Measurements from ENCODE around the gene HJURP.

The HJURP gene

DNA sequence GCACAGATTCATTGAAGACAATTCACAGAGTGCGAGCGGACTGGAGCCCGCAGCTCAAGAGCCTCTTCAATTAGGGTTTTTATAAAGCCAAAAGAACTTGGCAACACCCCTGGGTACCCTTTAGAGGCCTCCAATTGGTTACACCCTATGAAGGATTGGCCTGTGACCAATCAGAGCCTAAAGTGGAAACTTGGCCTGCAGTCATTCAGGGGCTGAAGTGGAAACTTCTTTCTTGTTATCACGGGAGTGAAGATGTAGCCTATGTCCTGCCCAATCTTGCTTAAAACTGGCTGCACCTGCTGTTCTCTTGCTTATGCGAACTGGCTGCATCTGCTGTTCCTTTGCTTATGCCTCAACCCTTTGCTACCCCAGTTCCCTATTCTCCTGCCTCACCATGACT lies 1.8 kb upstream of the HJURP start:
- TF ChIP-seq, protein P1, sequence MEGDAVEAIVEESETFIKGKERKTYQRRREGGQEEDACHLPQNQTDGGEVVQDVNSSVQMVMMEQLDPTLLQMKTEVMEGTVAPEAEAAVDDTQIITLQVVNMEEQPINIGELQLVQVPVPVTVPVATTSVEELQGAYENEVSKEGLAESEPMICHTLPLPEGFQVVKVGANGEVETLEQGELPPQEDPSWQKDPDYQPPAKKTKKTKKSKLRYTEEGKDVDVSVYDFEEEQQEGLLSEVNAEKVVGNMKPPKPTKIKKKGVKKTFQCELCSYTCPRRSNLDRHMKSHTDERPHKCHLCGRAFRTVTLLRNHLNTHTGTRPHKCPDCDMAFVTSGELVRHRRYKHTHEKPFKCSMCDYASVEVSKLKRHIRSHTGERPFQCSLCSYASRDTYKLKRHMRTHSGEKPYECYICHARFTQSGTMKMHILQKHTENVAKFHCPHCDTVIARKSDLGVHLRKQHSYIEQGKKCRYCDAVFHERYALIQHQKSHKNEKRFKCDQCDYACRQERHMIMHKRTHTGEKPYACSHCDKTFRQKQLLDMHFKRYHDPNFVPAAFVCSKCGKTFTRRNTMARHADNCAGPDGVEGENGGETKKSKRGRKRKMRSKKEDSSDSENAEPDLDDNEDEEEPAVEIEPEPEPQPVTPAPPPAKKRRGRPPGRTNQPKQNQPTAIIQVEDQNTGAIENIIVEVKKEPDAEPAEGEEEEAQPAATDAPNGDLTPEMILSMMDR (conservative IDR thresholded peaks at IDR 0.05; ENCODE audit: low read depth, low read length): no peak
- H3K4me3 ChIP-seq (ENCODE audit: low read length): no peak overlapping the region
- no peak for DNase-seq (ENCODE audit: low read depth)

DNA sequence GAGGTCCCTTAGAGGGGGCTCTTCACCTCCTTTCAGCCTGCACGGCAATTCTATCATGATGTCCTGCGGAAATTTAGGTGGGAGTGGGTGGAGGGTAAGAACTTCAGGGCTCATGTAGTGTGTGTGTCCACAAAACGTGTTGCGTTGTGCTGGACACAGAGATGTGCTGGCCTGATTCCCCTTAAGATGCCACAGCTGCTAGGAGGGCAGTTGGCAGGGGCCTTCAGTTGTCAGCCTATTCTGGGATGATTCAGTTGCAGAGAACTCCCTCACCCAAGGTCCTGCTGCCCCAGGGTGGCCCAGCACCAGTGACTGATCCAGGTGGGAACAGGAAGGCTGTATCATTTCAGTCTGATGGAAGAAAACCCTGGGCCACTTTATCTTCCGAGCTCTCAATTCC lies 1.0 kb upstream of the HJURP start:
- no peak for DNase-seq (ENCODE audit: low read depth)
- TF ChIP-seq, protein P1 (conservative IDR thresholded peaks at IDR 0.05; ENCODE audit: low read depth, low read length): no peak
- no peak overlapping the region for H3K4me3 ChIP-seq (ENCODE audit: low read length)

DNA sequence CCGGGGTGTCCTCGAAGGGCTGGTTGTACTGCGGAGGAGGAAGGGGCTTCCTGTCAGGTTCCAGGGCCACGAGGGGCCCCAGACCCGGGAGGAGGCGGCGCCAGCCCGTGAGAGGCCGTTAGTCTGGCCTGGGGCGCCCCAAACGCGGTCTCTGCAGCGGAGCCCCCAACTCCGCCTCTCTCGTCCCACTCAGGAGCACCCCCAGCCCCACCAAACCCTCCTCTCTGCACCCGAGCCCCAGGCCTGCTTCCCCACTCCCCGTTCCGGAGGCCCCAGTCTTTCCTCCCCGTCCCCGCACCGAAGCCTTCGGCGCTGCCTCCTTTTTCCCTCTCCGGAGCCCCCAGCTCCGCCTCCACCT lies 473 bp downstream of the HJURP start:
- peak overlapping the region; percentile 93 for H3K4me3 ChIP-seq (ENCODE audit: low read length)
- no peak for DNase-seq (ENCODE audit: low read depth)
- TF ChIP-seq, protein P1 (conservative IDR thresholded peaks at IDR 0.05; ENCODE audit: low read depth, low read length): no peak

DNA sequence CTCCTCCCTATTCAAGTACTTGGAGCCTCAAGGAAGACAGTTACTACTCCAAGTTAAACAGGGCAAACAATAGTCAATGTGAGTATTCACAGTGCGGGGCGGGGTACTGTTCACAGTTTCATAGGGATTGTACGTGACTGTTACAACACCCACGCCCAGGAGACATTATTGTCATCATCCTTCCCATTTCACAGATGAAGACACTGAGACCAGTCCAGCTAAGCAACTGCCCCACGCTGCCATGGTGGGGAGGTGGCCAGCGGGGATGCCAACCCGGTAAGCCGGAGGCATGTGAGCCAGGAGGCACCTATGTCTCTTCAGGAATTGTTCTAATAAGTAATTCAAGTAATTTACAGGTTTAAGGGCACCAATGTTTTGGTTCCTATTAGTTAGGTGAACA lies 982 bp downstream of the HJURP start:
- H3K4me3 ChIP-seq (ENCODE audit: low read length): peak overlapping the region; percentile 93
- DNase-seq (ENCODE audit: low read depth): no peak
- TF ChIP-seq, protein P1 (conservative IDR thresholded peaks at IDR 0.05; ENCODE audit: low read depth, low read length): no peak

DNA sequence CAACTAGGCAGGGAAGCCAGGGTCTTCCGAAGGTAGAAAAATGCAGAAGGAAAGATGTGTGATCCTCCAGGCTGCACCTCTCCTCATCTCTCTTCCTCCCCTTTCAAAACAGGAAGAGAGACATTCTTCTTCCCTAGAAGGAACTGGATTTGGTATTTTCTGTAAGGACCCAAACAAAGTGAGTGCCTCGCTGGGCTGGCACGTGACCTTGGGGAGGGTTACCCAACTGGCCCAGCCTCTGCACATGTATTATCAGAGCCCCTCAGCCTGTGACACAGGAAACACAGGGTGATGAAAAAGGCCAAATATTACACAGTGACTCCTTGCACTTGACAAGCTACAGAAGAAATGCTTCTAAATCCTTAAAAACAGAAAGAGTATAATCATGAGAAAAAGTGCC lies 2.3 kb downstream of the HJURP start:
- peak overlapping the region; percentile 19 for H3K4me3 ChIP-seq (ENCODE audit: low read length)
- TF ChIP-seq, protein P1 (conservative IDR thresholded peaks at IDR 0.05; ENCODE audit: low read depth, low read length): no peak
- no peak for DNase-seq (ENCODE audit: low read depth)

DNA sequence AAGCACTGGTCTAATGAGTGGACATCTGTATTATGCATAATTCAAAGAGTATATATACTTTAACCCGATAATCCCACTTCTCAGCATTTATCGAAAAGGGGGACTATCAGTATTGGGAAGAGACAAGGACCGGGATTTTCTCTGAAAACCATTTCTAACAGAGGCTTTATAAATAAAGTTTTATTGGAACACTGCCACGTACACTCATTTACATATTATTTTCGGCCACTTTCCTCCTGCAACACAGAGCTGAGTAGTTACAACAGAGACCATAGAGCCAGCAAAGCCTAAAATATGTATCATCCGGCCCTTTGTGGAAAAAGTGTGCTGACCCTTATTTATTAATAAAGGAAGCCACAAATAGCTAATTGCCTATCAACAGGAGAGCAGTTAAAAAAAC lies 3.2 kb downstream of the HJURP start:
- no peak overlapping the region for H3K4me3 ChIP-seq (ENCODE audit: low read length)
- no peak for DNase-seq (ENCODE audit: low read depth)
- TF ChIP-seq, protein P1 (conservative IDR thresholded peaks at IDR 0.05; ENCODE audit: low read depth, low read length): no peak

DNA sequence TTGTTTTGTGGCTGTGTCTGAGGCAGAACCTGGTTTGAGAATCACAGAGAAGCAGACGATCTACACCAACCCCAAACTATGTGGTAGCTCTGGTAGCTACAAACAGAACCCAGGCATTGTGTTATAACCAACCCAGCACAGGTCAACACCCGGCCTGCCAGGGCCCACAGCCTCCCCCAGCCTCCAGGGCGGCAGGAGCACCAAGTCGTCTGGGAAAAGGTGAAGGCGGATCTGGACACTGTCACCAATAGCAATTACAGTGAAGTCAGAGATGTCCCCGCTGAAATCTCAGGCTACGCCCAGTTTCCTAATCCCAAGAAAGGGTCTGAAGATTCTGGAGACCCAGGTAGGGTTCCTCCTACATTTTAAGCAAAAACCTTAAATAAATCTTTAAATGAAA lies 3.6 kb downstream of the HJURP start:
- TF ChIP-seq, protein P1 (conservative IDR thresholded peaks at IDR 0.05; ENCODE audit: low read depth, low read length): no peak
- DNase-seq (ENCODE audit: low read depth): no peak
- no peak overlapping the region for H3K4me3 ChIP-seq (ENCODE audit: low read length)

All from retinal pigment epithelial cell (primary cell).